ENCODE measurements around the gene ARVCF. TPM values are rescaled to one million over a fixed set of nuclear protein-coding genes. Genes with fewer than 3 reads are reported as not detected.

The ARVCF gene
- total RNA-seq, 4 donors from 2014 or later = 25.2 to 53.7 (median 38.1) TPM

GRCh38 chr22:19996694-19997384 is 19.8 kb downstream of the ARVCF start:
- H3K4me3 ChIP-seq (ENCODE audit: low read depth, poor library complexity, severe bottlenecking) = no peak overlapping the region
- intact Hi-C loops (cut with DNase I; ENCODE audit: low total_unique reads) = no loop called here
- 61 to 63% methylated on average over 12 of the region's 12 CpGs for WGBS, 2 donors
- no peak for DNase-seq (ENCODE audit: low spot score in 2 of 2)
- no peak for TF ChIP-seq POLR2A (IDR thresholded peaks at IDR 0.05)
- no peak for TF ChIP-seq CTCF (IDR thresholded peaks at IDR 0.05)

- 68% methylated on average over 18 of the region's 18 CpGs for WGBS, 2 donors
- no peak for TF ChIP-seq POLR2A (IDR thresholded peaks at IDR 0.05)
- TF ChIP-seq CTCF (IDR thresholded peaks at IDR 0.05) = no peak
- no peak overlapping the region for H3K4me3 ChIP-seq (ENCODE audit: low read depth, poor library complexity, severe bottlenecking)
- DNase-seq (ENCODE audit: low spot score in 2 of 2) = no peak
- intact Hi-C loops (cut with DNase I; ENCODE audit: low total_unique reads) = no loop called here
Measured at GRCh38 chr22:19995611-19996339, 20.8 kb downstream of the ARVCF start.

- intact Hi-C loops (cut with DNase I; ENCODE audit: low total_unique reads) = no loop called here
- WGBS, 2 donors = 79% methylated on average over 12 of the region's 12 CpGs
- DNase-seq (ENCODE audit: low spot score in 2 of 2) = no peak
- no peak overlapping the region for H3K4me3 ChIP-seq (ENCODE audit: low read depth, poor library complexity, severe bottlenecking)
- TF ChIP-seq POLR2A (IDR thresholded peaks at IDR 0.05) = no peak
- no peak for TF ChIP-seq CTCF (IDR thresholded peaks at IDR 0.05)
Measured at GRCh38 chr22:19994851-19995610, 21.6 kb downstream of the ARVCF start.

- no peak overlapping the region for H3K4me3 ChIP-seq (ENCODE audit: low read depth, poor library complexity, severe bottlenecking)
- intact Hi-C loops (cut with DNase I; ENCODE audit: low total_unique reads) = no loop called here
- no peak for TF ChIP-seq CTCF (IDR thresholded peaks at IDR 0.05)
- no peak for TF ChIP-seq POLR2A (IDR thresholded peaks at IDR 0.05)
- no peak for DNase-seq (ENCODE audit: low spot score in 2 of 2)
- WGBS, 2 donors = 90 to 96% methylated on average over 7 of the region's 7 CpGs
Measured at GRCh38 chr22:19993926-19994325, 22.7 kb downstream of the ARVCF start.

GRCh38 chr22:19992921-19993355 is 23.7 kb downstream of the ARVCF start:
- no peak overlapping the region for H3K4me3 ChIP-seq (ENCODE audit: low read depth, poor library complexity, severe bottlenecking)
- no peak for DNase-seq (ENCODE audit: low spot score in 2 of 2)
- intact Hi-C loops (cut with DNase I; ENCODE audit: low total_unique reads) = no loop called here
- TF ChIP-seq CTCF (IDR thresholded peaks at IDR 0.05) (no peak), POLR2A (IDR thresholded peaks at IDR 0.05) (no peak)
- 89 to 95% methylated on average over 6 of the region's 6 CpGs for WGBS, 2 donors
